C4-2B (cell line): ENCODE results near the gene DLG2.

Source experiments
- ZFX ChIP-seq: fragments of 450-650 bp; IDR thresholded peaks from 2 replicates; pipeline ENCODE4 v1.6.1; 2017
- TF ChIP-seq, protein P1 (sequence below): fragments of 450-650 bp; conservative IDR thresholded peaks from 2 replicates; pipeline ENCODE4 v1.5.1; 2017; ENCODE audit warnings: mild to moderate bottlenecking

- TF ChIP-seq, protein P1, sequence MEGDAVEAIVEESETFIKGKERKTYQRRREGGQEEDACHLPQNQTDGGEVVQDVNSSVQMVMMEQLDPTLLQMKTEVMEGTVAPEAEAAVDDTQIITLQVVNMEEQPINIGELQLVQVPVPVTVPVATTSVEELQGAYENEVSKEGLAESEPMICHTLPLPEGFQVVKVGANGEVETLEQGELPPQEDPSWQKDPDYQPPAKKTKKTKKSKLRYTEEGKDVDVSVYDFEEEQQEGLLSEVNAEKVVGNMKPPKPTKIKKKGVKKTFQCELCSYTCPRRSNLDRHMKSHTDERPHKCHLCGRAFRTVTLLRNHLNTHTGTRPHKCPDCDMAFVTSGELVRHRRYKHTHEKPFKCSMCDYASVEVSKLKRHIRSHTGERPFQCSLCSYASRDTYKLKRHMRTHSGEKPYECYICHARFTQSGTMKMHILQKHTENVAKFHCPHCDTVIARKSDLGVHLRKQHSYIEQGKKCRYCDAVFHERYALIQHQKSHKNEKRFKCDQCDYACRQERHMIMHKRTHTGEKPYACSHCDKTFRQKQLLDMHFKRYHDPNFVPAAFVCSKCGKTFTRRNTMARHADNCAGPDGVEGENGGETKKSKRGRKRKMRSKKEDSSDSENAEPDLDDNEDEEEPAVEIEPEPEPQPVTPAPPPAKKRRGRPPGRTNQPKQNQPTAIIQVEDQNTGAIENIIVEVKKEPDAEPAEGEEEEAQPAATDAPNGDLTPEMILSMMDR: no peak
- TF ChIP-seq ZFX: no peak
These were observed 2154.3 kb downstream of the DLG2 start for GRCh38 chr11:83472806-83473205.
